Fibroblast of upper back skin (primary cell): ENCODE measurements around the gene TTPAL.
A peak's percentile ranks its signal among the peaks of the same experiment; 100 is the strongest.

ENCODE experiments used
- DNase-seq: peaks from one replicate; pipeline ENCODE4 v3.0.0-alpha.2; 2013

Gene TTPAL

GRCh38 chr20:44475694-44476560 is at the start of gene TTPAL:
TTPAL (plus strand) TSS chr20:44475874; CDS start chr20:44480000, 4,126 bp downstream.
- peak; percentile 81 for DNase-seq

GRCh38 chr20:44425923-44426322 is 49.8 kb upstream of the TTPAL start:
- DNase-seq: no peak

GRCh38 chr20:44426879-44427790 is 48.5 kb upstream of the TTPAL start:
- DNase-seq: no peak

- DNase-seq: no peak
Measured at GRCh38 chr20:44427804-44428173, 47.9 kb upstream of the TTPAL start.

- DNase-seq: no peak
Measured at GRCh38 chr20:44428174-44429016, 47.3 kb upstream of the TTPAL start.

- DNase-seq: no peak
Measured at GRCh38 chr20:44429017-44429339, 46.7 kb upstream of the TTPAL start.

GRCh38 chr20:44429419-44430269 is 46.0 kb upstream of the TTPAL start:
- no peak for DNase-seq

GRCh38 chr20:44430270-44431065 is 45.2 kb upstream of the TTPAL start:
- no peak for DNase-seq

GRCh38 chr20:44431118-44431501 is 44.6 kb upstream of the TTPAL start:
- no peak for DNase-seq

GRCh38 chr20:44431502-44432234 is 44.0 kb upstream of the TTPAL start:
- DNase-seq: no peak

- no peak for DNase-seq
Measured at GRCh38 chr20:44432618-44433577, 42.8 kb upstream of the TTPAL start.

- DNase-seq: no peak
Measured at GRCh38 chr20:44433751-44434538, 41.7 kb upstream of the TTPAL start.

- no peak for DNase-seq
Measured at GRCh38 chr20:44435630-44436335, 39.9 kb upstream of the TTPAL start.

- DNase-seq: no peak
Measured at GRCh38 chr20:44436393-44436792, 39.3 kb upstream of the TTPAL start.

GRCh38 chr20:44437497-44437896 is 38.2 kb upstream of the TTPAL start:
- DNase-seq: no peak

GRCh38 chr20:44438782-44439181 is 36.9 kb upstream of the TTPAL start:
- no peak for DNase-seq

- no peak for DNase-seq
Measured at GRCh38 chr20:44439318-44439717, 36.4 kb upstream of the TTPAL start.
